ENCODE results near the gene FGF3.

FGF3 gene

GRCh38 chr11:69860244-69860643 is 41.0 kb upstream of the FGF3 start:
- no peak for TF ChIP-seq CTCF (IDR thresholded peaks at IDR 0.05; ENCODE audit: low read depth, low read length, missing control alignments)
- no peak for DNase-seq (ENCODE audit: extremely low read depth, low read depth)
- no peak overlapping the region for H3K4me3 ChIP-seq (replicated peaks; ENCODE audit: low read depth, low read length)

- no peak for TF ChIP-seq CTCF (IDR thresholded peaks at IDR 0.05; ENCODE audit: low read depth, low read length, missing control alignments)
- no peak overlapping the region for H3K4me3 ChIP-seq (replicated peaks; ENCODE audit: low read depth, low read length)
- DNase-seq (ENCODE audit: extremely low read depth, low read depth), result no peak
These were observed 40.2 kb upstream of the FGF3 start for GRCh38 chr11:69859275-69859934.

- no peak for TF ChIP-seq CTCF (IDR thresholded peaks at IDR 0.05; ENCODE audit: low read depth, low read length, missing control alignments)
- no peak for DNase-seq (ENCODE audit: extremely low read depth, low read depth)
- H3K4me3 ChIP-seq (replicated peaks; ENCODE audit: low read depth, low read length), result no peak overlapping the region
These were observed 36.2 kb upstream of the FGF3 start for GRCh38 chr11:69855421-69855820.

GRCh38 chr11:69854713-69855112 is 35.5 kb upstream of the FGF3 start:
- no peak for TF ChIP-seq CTCF (IDR thresholded peaks at IDR 0.05; ENCODE audit: low read depth, low read length, missing control alignments)
- H3K4me3 ChIP-seq (replicated peaks; ENCODE audit: low read depth, low read length), result no peak overlapping the region
- DNase-seq (ENCODE audit: extremely low read depth, low read depth), result no peak

GRCh38 chr11:69852056-69852455 is 32.8 kb upstream of the FGF3 start:
- DNase-seq (ENCODE audit: extremely low read depth, low read depth), result no peak
- TF ChIP-seq CTCF (IDR thresholded peaks at IDR 0.05; ENCODE audit: low read depth, low read length, missing control alignments), result no peak
- H3K4me3 ChIP-seq (replicated peaks; ENCODE audit: low read depth, low read length), result no peak overlapping the region

GRCh38 chr11:69848201-69848600 is 29.0 kb upstream of the FGF3 start:
- no peak overlapping the region for H3K4me3 ChIP-seq (replicated peaks; ENCODE audit: low read depth, low read length)
- no peak for TF ChIP-seq CTCF (IDR thresholded peaks at IDR 0.05; ENCODE audit: low read depth, low read length, missing control alignments)
- DNase-seq (ENCODE audit: extremely low read depth, low read depth), result no peak

GRCh38 chr11:69844396-69844795 is 25.2 kb upstream of the FGF3 start:
- no peak for DNase-seq (ENCODE audit: extremely low read depth, low read depth)
- TF ChIP-seq CTCF (IDR thresholded peaks at IDR 0.05; ENCODE audit: low read depth, low read length, missing control alignments), result no peak
- H3K4me3 ChIP-seq (replicated peaks; ENCODE audit: low read depth, low read length), result no peak overlapping the region

Data from HFF-Myc (cell line).